Bronchial epithelial cell (primary cell): ENCODE results near the gene CNTNAP2. TPM values are rescaled to one million over a fixed set of nuclear protein-coding genes. Genes with fewer than 3 reads are reported as not detected.

Experiments used
- DNase-seq: peaks from one replicate; pipeline ENCODE4 v3.0.0-alpha.2; 2010; ENCODE audit warnings: low read depth
- FAIRE-seq: peaks from 2 replicates; lab custom pipeline; 2011; peaks lifted over from hg19 to GRCh38; lab: Jason Lieb, UNC
- H3K27me3 ChIP-seq: 2 replicates; pipeline ENCODE4 v1.5.1; 2011; ENCODE audit warnings: low read length; ENCODE audit not compliant: control insufficient read depth, insufficient read depth
- H3K36me3 ChIP-seq: 2 replicates; pipeline ENCODE4 v1.5.1; 2011; ENCODE audit warnings: low read length; ENCODE audit not compliant: control insufficient read depth, insufficient read depth
- H3K4me3 ChIP-seq: 2 replicates; pipeline ENCODE4 v1.5.1; 2011; ENCODE audit warnings: mild to moderate bottlenecking, low read depth, low read length, control low read depth
- total RNA-seq: library from RNA; depleted of rRNA; stranded (reverse); fragments of >200 nt; gene quantifications from 2 replicates; pipeline ENCODE4 v1.2.1, GENCODE V29; 2014
- TF ChIP-seq, protein P1 (sequence below): IDR thresholded peaks from 2 replicates; pipeline ENCODE4 v1.5.1; 2011; ENCODE audit warnings: mild to moderate bottlenecking, moderate library complexity, low read length, control low read depth, inconsistent platforms; ENCODE audit not compliant: insufficient read depth, severe bottlenecking

Gene CNTNAP2
- total RNA-seq, 1 donor from 2014 or later, result 0.26 TPM

DNA sequence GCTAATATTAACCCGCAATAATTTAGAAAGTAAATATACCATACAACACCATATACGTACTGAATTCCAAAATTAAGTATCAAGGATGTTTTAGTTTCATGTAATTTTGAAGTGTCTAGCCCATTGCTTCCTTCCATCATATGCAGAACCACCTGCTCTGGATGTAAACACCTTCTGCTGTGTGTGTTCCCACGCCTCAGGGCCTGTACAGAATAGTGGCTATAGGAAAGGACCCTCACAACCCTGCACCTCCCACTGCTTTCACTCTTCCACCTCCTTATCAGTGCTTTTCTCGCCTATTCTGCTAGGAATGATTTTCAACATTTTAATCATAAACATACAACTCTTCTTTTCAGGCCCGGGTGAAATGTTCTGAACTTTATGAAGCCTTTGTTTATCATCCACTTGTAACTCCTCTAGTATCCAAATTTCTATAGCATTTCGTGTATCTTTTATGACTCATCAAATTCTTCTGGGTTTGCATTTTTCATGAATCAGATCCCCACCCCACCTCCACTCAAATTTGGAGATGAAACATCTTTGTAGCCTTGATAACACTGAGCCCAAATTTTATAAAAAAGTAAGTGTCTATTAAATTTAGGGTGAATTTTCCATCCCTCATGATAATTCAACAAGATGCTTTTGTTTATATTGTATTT lies 1367.2 kb downstream of the CNTNAP2 start:
- DNase-seq, result no peak
- TF ChIP-seq, protein P1, sequence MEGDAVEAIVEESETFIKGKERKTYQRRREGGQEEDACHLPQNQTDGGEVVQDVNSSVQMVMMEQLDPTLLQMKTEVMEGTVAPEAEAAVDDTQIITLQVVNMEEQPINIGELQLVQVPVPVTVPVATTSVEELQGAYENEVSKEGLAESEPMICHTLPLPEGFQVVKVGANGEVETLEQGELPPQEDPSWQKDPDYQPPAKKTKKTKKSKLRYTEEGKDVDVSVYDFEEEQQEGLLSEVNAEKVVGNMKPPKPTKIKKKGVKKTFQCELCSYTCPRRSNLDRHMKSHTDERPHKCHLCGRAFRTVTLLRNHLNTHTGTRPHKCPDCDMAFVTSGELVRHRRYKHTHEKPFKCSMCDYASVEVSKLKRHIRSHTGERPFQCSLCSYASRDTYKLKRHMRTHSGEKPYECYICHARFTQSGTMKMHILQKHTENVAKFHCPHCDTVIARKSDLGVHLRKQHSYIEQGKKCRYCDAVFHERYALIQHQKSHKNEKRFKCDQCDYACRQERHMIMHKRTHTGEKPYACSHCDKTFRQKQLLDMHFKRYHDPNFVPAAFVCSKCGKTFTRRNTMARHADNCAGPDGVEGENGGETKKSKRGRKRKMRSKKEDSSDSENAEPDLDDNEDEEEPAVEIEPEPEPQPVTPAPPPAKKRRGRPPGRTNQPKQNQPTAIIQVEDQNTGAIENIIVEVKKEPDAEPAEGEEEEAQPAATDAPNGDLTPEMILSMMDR, result no peak
- H3K36me3 ChIP-seq, result no peaks in the 10 kb centered on the region
- no peak overlapping the region for H3K4me3 ChIP-seq
- FAIRE-seq, result no peak
- no peaks in the 10 kb centered on the region for H3K27me3 ChIP-seq

DNA sequence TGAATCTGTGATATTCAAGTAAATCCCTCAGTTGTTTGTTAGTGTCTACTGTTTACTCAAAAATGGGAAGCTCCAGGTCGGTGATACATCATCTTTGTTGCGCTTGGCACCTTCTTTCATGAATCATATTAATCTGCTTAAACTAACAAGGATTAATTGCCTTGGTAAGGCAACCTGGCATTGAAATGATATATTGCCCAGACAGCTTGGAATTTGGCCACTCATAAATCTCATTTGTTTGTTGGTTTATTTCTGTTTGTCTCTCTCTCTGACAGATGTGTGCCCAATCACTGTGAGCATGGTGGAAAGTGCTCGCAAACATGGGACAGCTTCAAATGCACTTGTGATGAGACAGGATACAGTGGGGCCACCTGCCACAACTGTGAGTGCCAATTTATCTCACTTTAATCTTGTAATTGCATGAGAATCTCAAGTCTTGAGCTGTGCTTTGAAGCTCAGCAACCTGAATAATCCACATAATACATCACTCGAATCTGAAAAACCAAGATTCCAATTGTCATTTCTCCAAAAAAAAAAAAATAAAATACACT lies 1369.1 kb downstream of the CNTNAP2 start:
- no peak for DNase-seq
- Histone ChIP-seq H3K36me3 (no peaks in the 10 kb centered on the region), H3K27me3 (no peaks in the 10 kb centered on the region), H3K4me3 (no peak overlapping the region)
- no peak for FAIRE-seq
- TF ChIP-seq, protein P1, result no peak

GRCh38 chr7:147492606-147493005 lies 1376.0 kb downstream of the CNTNAP2 start:
- DNase-seq, result no peak
- Histone ChIP-seq H3K36me3 (no peaks in the 10 kb centered on the region), H3K4me3 (no peak overlapping the region), H3K27me3 (no peaks in the 10 kb centered on the region)
- no peak for FAIRE-seq
- TF ChIP-seq, protein P1, result no peak

DNA sequence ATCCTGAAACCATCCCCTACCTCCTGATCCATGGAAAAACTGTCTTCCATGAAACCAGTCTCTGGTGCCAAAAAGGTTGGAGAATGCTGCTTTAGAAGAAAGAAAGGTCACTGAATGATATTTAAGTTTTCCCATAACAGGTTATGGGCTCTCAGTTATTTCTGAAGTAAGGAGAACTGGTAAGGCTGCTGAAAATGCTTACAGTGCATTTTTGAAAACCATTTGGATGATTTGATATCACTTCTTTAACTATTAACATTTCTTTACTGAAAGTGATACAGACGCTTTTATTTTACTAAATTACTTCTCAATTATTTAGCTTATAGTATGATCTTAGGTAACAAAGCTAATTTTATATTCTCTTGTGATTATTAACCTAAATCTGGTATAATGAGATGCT lies 1379.6 kb downstream of the CNTNAP2 start:
- TF ChIP-seq, protein P1, result no peak
- Histone ChIP-seq H3K27me3 (no peaks in the 10 kb centered on the region), H3K4me3 (no peak overlapping the region), H3K36me3 (no peaks in the 10 kb centered on the region)
- FAIRE-seq, result no peak
- DNase-seq, result no peak

- Histone ChIP-seq H3K36me3 (no peaks in the 10 kb centered on the region), H3K4me3 (no peak overlapping the region), H3K27me3 (no peaks in the 10 kb centered on the region)
- DNase-seq (no peak), FAIRE-seq (no peak)
- TF ChIP-seq, protein P1, result no peak
Measured at GRCh38 chr7:147497246-147497645, 1380.6 kb downstream of the CNTNAP2 start.
